ENCODE measurements around the gene MINDY4. TPM values are rescaled to one million over a fixed set of nuclear protein-coding genes. Genes with fewer than 3 reads are reported as not detected.

The MINDY4 gene
- total RNA-seq, 1 donor from 2014 or later = 13.8 TPM

DNA sequence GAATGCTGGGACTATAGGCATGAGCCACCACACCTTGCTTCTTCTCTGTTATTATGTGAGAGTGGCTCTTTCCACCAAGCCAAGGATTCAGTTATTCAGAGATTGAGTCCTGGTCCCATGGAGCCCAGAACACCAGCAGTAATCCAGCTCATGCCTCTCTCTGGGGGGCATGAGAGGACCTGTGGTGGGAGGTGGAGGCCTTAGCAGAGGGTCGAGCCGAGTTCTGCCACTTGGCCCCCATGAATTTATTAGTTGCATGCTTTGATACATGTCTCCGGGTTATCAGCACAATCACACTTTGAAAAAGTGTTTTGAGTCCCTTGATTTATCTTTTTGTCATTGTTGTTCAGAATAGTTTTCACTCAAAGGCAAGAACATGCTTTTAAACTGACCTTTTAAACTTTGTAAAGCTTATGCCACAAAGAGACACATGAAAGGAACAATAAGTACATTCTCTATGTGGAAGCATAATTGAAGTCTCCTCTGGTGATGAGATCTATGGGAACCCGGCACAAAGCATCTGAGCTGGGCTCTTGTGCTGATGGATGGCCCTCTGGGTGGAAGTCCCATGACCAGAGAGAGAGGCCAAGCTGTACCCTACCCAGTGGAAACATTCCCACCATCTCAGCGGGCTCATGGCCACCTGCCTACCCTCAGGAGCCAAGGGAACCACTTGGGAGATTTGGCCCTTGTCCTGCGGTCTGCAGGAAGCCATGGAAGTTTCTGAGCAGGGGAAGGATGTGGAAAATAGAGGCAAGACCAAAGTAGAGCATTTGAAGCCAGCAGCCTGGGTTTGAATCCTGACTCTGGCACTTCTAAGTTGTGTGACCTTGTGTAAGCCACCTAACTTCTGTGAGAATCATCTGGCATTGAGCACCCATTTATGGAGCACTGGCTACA is 53.9 kb downstream of the MINDY4 start:
- Histone ChIP-seq H3K4me1 (no peaks in the 10 kb centered on the region), H3K36me3 (peaks cover 7% of the 10 kb centered on the region), H3K27me3 (ENCODE audit: low read depth) (no peaks in the 10 kb centered on the region), H3K27ac (no peak overlapping the region), H3K4me3 (no peak overlapping the region), H3K9me3 (no peaks in the 10 kb centered on the region)
- TF ChIP-seq, protein P1, sequence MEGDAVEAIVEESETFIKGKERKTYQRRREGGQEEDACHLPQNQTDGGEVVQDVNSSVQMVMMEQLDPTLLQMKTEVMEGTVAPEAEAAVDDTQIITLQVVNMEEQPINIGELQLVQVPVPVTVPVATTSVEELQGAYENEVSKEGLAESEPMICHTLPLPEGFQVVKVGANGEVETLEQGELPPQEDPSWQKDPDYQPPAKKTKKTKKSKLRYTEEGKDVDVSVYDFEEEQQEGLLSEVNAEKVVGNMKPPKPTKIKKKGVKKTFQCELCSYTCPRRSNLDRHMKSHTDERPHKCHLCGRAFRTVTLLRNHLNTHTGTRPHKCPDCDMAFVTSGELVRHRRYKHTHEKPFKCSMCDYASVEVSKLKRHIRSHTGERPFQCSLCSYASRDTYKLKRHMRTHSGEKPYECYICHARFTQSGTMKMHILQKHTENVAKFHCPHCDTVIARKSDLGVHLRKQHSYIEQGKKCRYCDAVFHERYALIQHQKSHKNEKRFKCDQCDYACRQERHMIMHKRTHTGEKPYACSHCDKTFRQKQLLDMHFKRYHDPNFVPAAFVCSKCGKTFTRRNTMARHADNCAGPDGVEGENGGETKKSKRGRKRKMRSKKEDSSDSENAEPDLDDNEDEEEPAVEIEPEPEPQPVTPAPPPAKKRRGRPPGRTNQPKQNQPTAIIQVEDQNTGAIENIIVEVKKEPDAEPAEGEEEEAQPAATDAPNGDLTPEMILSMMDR (IDR thresholded peaks at IDR 0.05) = no peak
- DNase-seq = no peak
- no peak for ATAC-seq
- intact Hi-C loops (cut with DNase I) = no loop called here

DNA sequence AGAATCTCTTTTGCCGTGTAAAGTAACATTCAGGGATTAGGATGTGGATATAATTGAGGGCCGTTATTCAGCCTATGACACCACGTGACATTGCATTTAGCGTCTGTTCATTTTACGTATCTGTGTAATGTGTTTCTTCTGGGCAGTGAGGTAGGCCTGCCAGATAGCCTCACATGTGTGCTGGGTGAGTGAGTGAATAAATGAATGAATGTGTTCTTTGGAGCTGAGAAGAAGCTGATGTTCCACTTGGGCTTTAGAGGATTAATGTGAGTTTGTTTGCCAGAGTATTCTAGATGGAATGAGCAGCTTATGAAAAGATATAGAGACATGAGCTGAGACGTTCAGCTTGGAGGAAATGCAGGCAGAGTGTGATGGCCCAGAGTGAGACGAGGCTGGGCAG is 55.0 kb downstream of the MINDY4 start:
- TF ChIP-seq, protein P1 (IDR thresholded peaks at IDR 0.05) = no peak
- H3K9me3 ChIP-seq = no peaks in the 10 kb centered on the region
- ATAC-seq = no peak
- no peaks in the 10 kb centered on the region for H3K27me3 ChIP-seq (ENCODE audit: low read depth)
- H3K4me1 ChIP-seq = no peaks in the 10 kb centered on the region
- intact Hi-C loops (cut with DNase I) = no loop called here
- peaks cover 7% of the 10 kb centered on the region for H3K36me3 ChIP-seq
- H3K4me3 ChIP-seq = no peak overlapping the region
- no peak for DNase-seq
- no peak overlapping the region for H3K27ac ChIP-seq

DNA sequence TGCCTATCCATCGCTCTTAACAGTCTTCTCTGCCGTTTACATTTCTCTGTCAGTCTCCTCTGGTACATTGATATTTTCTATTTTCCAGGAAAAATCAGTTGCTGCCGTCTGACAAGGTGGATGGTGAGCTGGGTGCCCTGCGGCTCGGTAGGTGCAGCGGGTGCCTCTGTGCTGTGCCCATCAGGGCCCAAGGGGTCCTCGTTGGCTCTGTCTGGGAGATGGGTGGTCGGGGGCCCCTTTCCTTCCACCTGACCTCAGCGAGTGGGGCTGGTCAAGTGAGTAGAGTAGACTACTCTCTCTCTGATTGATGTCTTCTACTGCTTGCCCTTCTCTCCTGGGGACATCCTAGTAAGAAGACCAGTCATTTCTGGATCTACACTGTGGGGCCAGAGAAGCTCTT is 57.4 kb downstream of the MINDY4 start:
- no peak for DNase-seq
- Histone ChIP-seq H3K4me1 (no peaks in the 10 kb centered on the region), H3K4me3 (no peak overlapping the region), H3K36me3 (peaks cover 7% of the 10 kb centered on the region), H3K27ac (no peak overlapping the region), H3K27me3 (ENCODE audit: low read depth) (no peaks in the 10 kb centered on the region), H3K9me3 (no peaks in the 10 kb centered on the region)
- ATAC-seq = no peak
- intact Hi-C loops (cut with DNase I) = no loop called here
- TF ChIP-seq, protein P1 (IDR thresholded peaks at IDR 0.05) = no peak

DNA sequence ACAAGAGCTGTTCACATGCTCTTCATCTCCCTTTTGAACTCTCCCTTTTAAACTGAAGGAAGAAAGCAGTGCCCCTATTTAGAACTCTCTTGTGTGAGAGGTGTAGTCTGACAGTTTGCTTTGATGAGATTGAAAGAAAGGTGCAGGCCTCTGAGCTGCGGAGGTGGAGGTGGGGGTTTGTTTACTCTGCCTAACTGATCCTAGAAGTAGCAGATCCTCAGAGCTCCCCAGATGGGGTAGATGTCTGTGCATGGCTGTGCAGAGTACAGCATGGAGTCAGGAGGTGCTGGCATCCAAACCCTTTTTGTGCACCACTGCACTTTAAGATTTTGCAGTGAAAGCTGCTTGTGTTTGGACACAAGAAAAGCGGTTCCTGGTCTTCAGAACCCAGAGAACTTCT is 58.3 kb downstream of the MINDY4 start:
- intact Hi-C loops (cut with DNase I) = no loop called here
- H3K9me3 ChIP-seq = peaks cover 7% of the 10 kb centered on the region
- no peak overlapping the region for H3K27ac ChIP-seq
- TF ChIP-seq, protein P1 (IDR thresholded peaks at IDR 0.05) = no peak
- DNase-seq (no peak), ATAC-seq (no peak)
- no peak overlapping the region for H3K4me3 ChIP-seq
- H3K36me3 ChIP-seq = peaks cover 7% of the 10 kb centered on the region
- H3K4me1 ChIP-seq = no peaks in the 10 kb centered on the region
- no peaks in the 10 kb centered on the region for H3K27me3 ChIP-seq (ENCODE audit: low read depth)

DNA sequence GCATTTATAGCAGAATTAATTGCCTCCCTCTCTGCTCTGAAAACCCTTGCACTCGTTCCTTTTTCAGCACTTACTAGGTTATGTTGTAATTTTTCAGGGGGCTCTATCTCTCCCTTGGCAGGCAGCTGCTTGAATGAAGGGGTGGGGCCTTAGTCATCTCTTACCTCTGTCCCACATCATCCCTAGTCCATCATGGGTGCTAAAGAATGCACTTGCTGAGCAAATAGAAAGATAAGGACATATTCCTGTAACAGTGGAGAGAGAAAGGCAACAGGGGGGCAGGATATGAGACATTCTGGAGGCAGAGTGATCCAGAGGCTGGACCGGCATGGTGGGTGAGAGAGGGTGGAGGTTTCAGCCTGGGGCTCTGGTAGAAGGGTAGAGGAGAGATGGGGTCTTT is 60.0 kb downstream of the MINDY4 start:
- Histone ChIP-seq H3K4me3 (no peak overlapping the region), H3K36me3 (peaks cover 7% of the 10 kb centered on the region), H3K9me3 (peaks cover 7% of the 10 kb centered on the region), H3K27me3 (ENCODE audit: low read depth) (no peaks in the 10 kb centered on the region), H3K4me1 (no peaks in the 10 kb centered on the region), H3K27ac (no peak overlapping the region)
- intact Hi-C loops (cut with DNase I) = no loop called here
- DNase-seq (no peak), ATAC-seq (no peak)
- TF ChIP-seq, protein P1 (IDR thresholded peaks at IDR 0.05) = no peak
